H1 (cell line): ENCODE data around the gene COMMD7. TPM values are rescaled to one million over a fixed set of nuclear protein-coding genes. Genes with fewer than 3 reads are reported as not detected.

Experiments used
- CBX8 ChIP-seq: fragments of 300-800, 300-1000 bp; sonication (generic); IDR thresholded peaks from 2 replicates; pipeline ENCODE4 v1.7.1; 2016; ENCODE audit warnings: low read depth, low read length, borderline replicate concordance
- HDAC2 ChIP-seq, 2 experiments: fragments of 300-600 bp in 1 of 2; sonication (generic) in 1 of 2; IDR thresholded peaks; 2 replicates each; pipeline ENCODE4 v1.6.1; 2011 to 2012; ENCODE audit warnings: low read depth in 2 of 2, low read length in 2 of 2, mild to moderate bottlenecking in 2 of 2, moderate library complexity in 2 of 2, borderline replicate concordance in 1 of 2, inconsistent platforms in 1 of 2
- POU5F1 ChIP-seq: IDR thresholded peaks from 2 replicates; pipeline ENCODE4 v1.6.1; 2011; ENCODE audit warnings: low read depth, mild to moderate bottlenecking, low read length, moderate library complexity
- polyA plus RNA-seq, 7 experiments: library from polyadenylated mRNA; depleted of rRNA in 3 of 7; stranded (reverse) in 5 of 7; unstranded in 2 of 7; fragments of >200 nt in 5 of 7; fragments of 200-250 nt in 2 of 7; gene quantifications; 1 replicate in 5 of 7; 2 replicates in 1 of 7; 4 replicates in 1 of 7; pipeline versions ENCODE4 v1.2.1 to v1.2.3, GENCODE V29; 2011 to 2013; ENCODE audit warnings: missing spikeins in 2 of 7, mixed read lengths in 2 of 7
- total RNA-seq: library from RNA; stranded (reverse); fragmentation: NEBNext Ultra II Directional; extraction: Animal tissue kit (Norgen Biotek cat#: 25700); gene quantifications from 2 replicates; pipeline ENCODE4 v1.2.1, GENCODE V29; 2021

The COMMD7 gene
- total and polyA plus RNA-seq, 2 of the 8 experiments (the other 6 are each of a cell fraction or from before 2014, with no cell fraction given), result 39.4 to 48.9 TPM

GRCh38 chr20:32664012-32664677 is 79.1 kb downstream of the COMMD7 start (continued):
- TF ChIP-seq POU5F1 (no peak), HDAC2 (IDR thresholded peaks at IDR 0.05; ENCODE audit: borderline replicate concordance in 1 of 2, low read depth in 2 of 2, low read length in 2 of 2) (no peak), CBX8 (no peak)
